CD4-positive, alpha-beta T cell treated with Interleukin-6 for 4 hours (primary cell): ENCODE results near the gene IGFALS.
A peak's percentile ranks its signal among the peaks of the same experiment; 100 is the strongest.

Experiments used
- DNase-seq: peaks from one replicate; pipeline ENCODE4 v3.0.0-alpha.2; 2020; ENCODE audit warnings: mixed read lengths

IGFALS gene

GRCh38 chr16:1788095-1788707 lies 5.3 kb downstream of the IGFALS start:
- DNase-seq: no peak

DNA sequence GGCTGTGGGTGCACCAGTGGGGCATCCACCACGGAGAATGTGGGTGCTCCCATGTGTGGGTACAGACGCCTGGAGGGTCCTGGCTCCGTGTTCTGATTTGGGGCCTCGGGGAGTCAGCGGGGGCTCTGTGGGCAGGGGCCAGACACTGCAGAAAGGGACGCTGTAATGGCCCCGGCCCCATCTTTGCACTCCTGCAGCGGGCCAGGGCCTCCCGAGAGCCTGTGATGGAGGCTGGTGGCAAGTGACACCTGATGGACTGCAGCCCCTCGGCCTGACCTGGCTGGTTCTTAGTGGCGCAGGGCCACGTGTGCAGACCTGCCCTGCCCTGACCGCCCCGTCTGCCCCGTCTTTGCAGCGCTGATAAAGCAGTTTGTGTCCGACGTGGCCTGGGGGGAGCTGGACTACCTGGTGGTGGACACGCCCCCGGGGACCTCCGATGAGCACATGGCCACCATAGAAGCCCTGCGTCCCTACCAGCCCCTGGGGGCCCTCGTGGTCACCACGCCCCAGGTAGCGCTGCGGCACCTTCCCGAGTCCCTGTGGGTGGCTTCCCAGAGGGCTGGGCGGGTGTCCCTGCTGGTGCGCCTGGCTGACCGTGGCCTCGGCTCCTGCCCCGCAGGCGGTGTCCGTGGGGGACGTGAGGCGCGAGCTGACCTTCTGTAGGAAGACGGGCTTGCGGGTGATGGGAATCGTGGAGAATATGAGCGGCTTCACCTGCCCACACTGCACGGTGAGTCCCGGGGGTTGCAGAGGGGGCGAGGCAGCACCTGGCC lies 6.0 kb downstream of the IGFALS start:
- DNase-seq: no peak

DNA sequence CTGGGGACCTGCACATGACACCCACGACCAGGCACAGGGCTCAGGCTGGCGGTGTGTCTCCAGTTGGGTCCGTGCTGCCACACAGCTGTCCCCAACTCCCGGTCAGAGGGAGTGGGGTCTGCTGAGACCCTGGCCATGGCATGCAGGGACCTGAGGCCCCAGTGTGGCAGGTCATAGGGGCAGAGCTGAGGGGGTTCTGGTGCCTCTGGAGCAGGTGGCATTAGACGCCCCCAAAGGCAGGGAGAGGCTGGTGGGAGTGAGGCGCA lies 6.5 kb downstream of the IGFALS start:
- DNase-seq: no peak

GRCh38 chr16:1786242-1787055 lies 7.1 kb downstream of the IGFALS start:
- DNase-seq: no peak

GRCh38 chr16:1785846-1786170 lies 7.7 kb downstream of the IGFALS start:
- no peak for DNase-seq

- no peak for DNase-seq
Measured at GRCh38 chr16:1784977-1785845, 8.3 kb downstream of the IGFALS start.

- DNase-seq: peak; percentile 99
Measured at GRCh38 chr16:1782408-1783264, 10.9 kb downstream of the IGFALS start, which contains the start of the genes NUBP2 and SPSB3. Gene NUBP2 (plus strand): TSS chr16:1782960. CDS start chr16:1783021, 61 bp downstream. Gene SPSB3 (minus strand): TSS chr16:1782571. CDS start chr16:1781483, 1,088 bp downstream.

DNA sequence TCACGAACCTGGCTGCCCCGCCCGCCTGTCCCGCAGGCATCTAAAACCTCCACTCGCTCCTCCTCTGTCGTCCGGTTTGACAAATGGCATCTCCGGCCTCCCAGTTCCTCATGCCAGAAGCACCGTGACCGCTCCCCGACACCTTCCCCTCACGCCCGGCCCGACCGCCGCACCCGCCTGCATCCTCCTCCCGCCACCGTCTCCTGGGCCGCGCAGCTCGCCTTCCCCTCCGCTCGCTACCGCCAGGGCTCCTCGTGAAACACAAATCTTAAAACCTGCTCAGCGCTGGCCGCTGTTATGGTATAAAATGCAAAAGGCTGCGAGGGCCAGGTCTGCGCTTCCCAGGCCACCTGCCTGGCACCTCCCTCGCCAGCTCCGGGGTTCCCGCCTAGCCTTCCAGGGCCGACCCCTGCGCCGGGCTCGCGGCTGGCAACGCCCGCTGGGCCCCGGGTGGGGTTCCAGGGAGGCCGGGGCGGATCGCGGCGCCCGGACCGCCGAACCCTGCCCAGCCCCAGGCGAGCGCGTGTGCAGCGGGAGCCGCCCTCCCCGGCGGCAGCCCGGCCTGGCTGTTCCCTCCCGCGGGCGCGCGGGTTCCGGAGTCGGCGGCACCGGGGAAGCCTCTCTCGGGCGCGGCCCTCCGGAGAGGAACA lies 11.6 kb downstream of the IGFALS start:
- DNase-seq: peak; percentile 40

DNA sequence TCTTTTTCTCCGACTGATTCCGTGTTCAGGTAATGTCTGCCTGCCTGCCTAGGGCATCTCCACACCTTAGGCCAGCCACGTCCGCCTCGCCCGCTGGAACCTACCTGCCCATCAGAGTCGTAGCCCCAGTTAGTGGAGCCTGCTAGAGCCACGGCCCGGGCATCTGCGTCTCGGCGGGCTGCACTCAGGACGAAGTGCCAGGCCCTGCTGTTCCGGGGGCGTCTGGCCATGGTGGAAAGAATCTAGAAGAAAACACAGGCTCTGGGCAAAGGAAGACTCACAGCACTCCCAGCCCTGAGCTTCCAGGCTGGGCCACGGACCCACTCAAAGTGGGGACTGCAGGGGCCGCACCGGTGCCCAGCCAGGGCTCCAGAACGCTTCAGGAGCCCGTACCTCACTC lies 12.3 kb downstream of the IGFALS start:
- DNase-seq: no peak

DNA sequence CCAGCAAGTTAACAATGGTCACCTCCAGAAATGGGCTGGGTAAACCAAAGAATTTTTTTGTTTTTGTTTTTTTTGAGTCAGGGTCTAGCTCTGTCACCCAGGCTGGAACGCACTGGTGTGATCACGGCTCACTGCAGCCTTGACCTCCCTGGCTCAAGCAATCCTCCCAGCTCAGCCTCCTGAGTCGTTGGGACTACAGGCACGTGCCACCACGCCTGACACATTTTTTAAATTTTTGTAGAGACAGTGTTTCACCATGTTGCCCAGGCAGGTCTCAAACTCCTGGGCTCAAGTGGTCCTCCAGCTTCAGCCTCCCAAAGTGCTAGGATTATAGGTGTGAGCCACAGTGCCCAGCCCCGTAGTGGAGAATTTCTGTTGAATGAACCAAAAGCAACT lies 12.8 kb downstream of the IGFALS start:
- DNase-seq: no peak

DNA sequence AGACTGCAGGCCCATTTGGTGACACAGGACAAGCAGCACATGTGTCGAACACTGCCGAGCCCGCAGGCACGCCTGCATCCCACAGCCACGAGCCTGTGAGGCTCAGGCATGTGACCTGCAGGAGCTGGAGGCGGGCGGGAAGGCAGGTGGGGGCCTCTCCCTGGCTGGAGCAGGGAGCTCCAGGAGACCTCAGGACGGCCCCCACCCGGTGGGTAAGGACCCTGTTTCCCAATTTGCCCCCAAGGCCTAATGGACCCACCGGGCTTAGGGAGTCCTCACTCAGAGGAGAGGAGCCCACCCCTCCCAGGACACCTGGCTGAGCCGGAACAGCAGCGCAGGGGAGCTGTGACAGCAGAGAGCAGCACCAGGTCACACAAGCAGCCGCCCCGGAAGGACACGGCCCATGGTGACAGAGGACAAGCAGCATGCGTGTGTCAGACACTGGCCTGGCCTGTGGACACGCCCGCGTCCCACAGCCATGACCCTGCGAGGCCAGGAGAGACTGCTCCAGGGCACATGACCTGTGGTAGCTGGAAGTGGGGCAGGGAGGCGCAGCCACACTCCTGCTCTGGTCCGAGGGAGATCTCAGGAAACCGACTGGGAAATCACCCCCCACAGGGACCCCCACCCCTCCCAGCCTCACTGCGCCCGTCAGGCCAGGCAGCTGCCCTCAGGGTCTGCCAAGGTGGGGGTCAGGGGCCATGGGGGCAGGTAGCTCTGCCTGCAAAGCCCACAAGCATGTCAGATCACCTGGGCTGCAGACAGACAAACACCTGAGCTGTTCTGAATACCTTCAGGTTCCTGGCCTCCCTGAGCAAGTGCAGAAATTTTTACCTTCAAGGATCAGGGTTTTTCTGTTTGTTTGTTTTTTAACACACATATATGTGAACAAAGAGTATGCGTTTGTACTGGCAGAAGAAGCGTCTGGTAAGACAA lies 13.5 kb downstream of the IGFALS start:
- DNase-seq: no peak

DNA sequence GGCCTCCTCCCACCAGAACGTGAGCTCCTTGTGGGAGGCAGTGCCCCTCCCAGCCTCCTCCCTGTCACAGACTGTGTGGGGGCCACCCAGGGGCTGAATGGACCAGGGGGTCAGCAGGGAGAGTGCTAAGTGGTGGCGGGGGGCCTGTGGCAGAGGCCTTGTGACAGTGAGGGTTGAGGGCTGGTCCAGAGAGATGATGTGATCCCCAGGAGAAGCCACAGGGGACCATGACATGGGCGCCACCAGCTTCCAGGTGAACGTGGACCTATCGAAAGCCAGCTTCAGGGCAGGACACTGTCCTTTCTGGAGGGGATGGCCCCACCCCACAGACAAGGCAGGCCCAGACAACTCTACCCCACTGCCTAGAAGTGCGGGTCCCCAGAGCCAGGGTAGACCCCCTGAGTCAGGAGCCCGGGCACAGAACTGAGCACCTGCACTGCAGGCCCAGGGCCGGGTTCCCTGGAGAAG lies 14.2 kb downstream of the IGFALS start:
- no peak for DNase-seq

- DNase-seq: no peak
Measured at GRCh38 chr16:1778200-1779179, 15.0 kb downstream of the IGFALS start.

GRCh38 chr16:1777375-1778199 lies 15.9 kb downstream of the IGFALS start:
- no peak for DNase-seq

DNA sequence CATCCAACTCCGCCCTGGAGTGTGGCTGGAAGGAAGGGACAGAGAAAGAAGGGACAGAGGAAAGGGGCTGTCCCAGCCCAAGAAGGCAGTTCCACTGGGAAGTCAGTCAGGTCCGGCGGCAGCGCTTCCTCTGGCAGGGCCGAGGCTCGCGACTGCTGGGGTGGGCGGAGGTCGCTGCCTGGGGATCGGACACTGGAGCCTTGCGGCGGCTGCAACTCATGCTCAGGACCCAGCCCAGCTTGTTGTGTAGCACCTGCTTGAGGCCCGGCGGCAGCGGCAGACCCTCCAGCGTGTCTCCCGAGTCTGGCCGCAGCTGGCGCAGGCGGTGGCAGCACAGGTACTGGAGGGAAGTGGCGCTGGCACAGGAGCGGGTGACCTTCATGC lies 16.5 kb downstream of the IGFALS start:
- no peak for DNase-seq

- no peak for DNase-seq
Measured at GRCh38 chr16:1776672-1776955, 16.9 kb downstream of the IGFALS start.

- no peak for DNase-seq
Measured at GRCh38 chr16:1775846-1776671, 17.4 kb downstream of the IGFALS start.
